ENCODE data around the gene OR3A3.
"Not testable (repeated sequence)": the region's sequence is repeated elsewhere in the genome, so short reads cannot be mapped to it uniquely, and the experiment has no call there.

Gene OR3A3

GRCh38 chr17:3411070-3411469, at the start of gene OR3A3:
OR3A3 (plus strand) TSS chr17:3411370.
- no peak for DNase-seq

- DNase-seq, result not testable (repeated sequence)
Measured at GRCh38 chr17:3371167-3371566, 40.0 kb upstream of the OR3A3 start.

GRCh38 chr17:3378321-3378720, 32.8 kb upstream of the OR3A3 start:
- DNase-seq, result no peak

- no peak for DNase-seq
Measured at GRCh38 chr17:3381957-3382356, 29.2 kb upstream of the OR3A3 start.

GRCh38 chr17:3385869-3386816, 25.0 kb upstream of the OR3A3 start, which contains the start of gene OR3A2:
OR3A2 (minus strand) TSS chr17:3386308.
- no peak for DNase-seq

- no peak for DNase-seq
Measured at GRCh38 chr17:3389791-3390190, 21.4 kb upstream of the OR3A3 start.

GRCh38 chr17:3397801-3398200, 13.4 kb upstream of the OR3A3 start:
- DNase-seq, result not testable (repeated sequence)

GRCh38 chr17:3398310-3398709, 12.9 kb upstream of the OR3A3 start, which contains the start of gene OR1E1:
OR1E1 (minus strand) TSS chr17:3398410; CDS start chr17:3398410, 0 bp downstream.
- no peak for DNase-seq

GRCh38 chr17:3400055-3400454, 11.1 kb upstream of the OR3A3 start:
- no peak for DNase-seq

- DNase-seq, result no peak
Measured at GRCh38 chr17:3401786-3402185, 9.4 kb upstream of the OR3A3 start.

- DNase-seq, result not testable (repeated sequence)
Measured at GRCh38 chr17:3403856-3404255, 7.3 kb upstream of the OR3A3 start.

GRCh38 chr17:3412216-3412615, 1.0 kb downstream of the OR3A3 start:
- not testable (repeated sequence) for DNase-seq

GRCh38 chr17:3415610-3416009, 4.4 kb downstream of the OR3A3 start:
- no peak for DNase-seq

GRCh38 chr17:3418222-3418621, 7.1 kb downstream of the OR3A3 start:
- DNase-seq, result no peak

GRCh38 chr17:3433215-3433614, 22.0 kb downstream of the OR3A3 start:
- DNase-seq, result not testable (repeated sequence)

GRCh38 chr17:3433741-3434140, 22.6 kb downstream of the OR3A3 start, which contains the start of gene OR1E2:
OR1E2 (minus strand) TSS chr17:3433841; CDS start chr17:3433841, 0 bp downstream.
- no peak for DNase-seq

GRCh38 chr17:3438368-3438767, 27.2 kb downstream of the OR3A3 start:
- no peak for DNase-seq

- no peak for DNase-seq
Measured at GRCh38 chr17:3440451-3440850, 29.3 kb downstream of the OR3A3 start.

GRCh38 chr17:3447625-3448024, 36.5 kb downstream of the OR3A3 start:
- no peak for DNase-seq

GRCh38 chr17:3448059-3448665, 37.0 kb downstream of the OR3A3 start:
- no peak for DNase-seq

- not testable (repeated sequence) for DNase-seq
Measured at GRCh38 chr17:3466355-3466754, 55.2 kb downstream of the OR3A3 start.

- DNase-seq, result no peak
Measured at GRCh38 chr17:3469529-3469928, 58.4 kb downstream of the OR3A3 start.

- no peak for DNase-seq
Measured at GRCh38 chr17:3471599-3471998, 60.4 kb downstream of the OR3A3 start, which contains the start of gene SPATA22. SPATA22 (minus strand) TSS chr17:3471819; CDS start chr17:3469325, 2,494 bp downstream.

- DNase-seq, result no peak
Measured at GRCh38 chr17:3472137-3472536, 61.0 kb downstream of the OR3A3 start.
